MM.1S (cell line): Measurements from ENCODE around the gene PCDHA1.

ENCODE experiments used
- CTCF ChIP-seq: fragments of 300-600 bp; sonication (generic); IDR thresholded peaks from 2 replicates; pipeline ENCODE4 v1.5.1; 2016; ENCODE audit warnings: antibody characterized with exemption, low read length, mixed read lengths
- EZH2 ChIP-seq: fragments of 300-600 bp; sonication (generic); optimal IDR thresholded peaks from 2 replicates; pipeline ENCODE3; 2017; ENCODE audit warnings: low read depth, mild to moderate bottlenecking, antibody characterized with exemption, low read length, mixed read lengths
- EZH2phosphoT487 ChIP-seq: fragments of 300-600 bp; sonication (generic); IDR thresholded peaks from 2 replicates; pipeline ENCODE4 v1.6.1; 2018; ENCODE audit warnings: antibody characterized with exemption, low read length

GRCh38 chr5:140857177-140857986 is 71.4 kb downstream of the PCDHA1 start:
- no peak for TF ChIP-seq CTCF
- no peak for TF ChIP-seq EZH2
- no peak for TF ChIP-seq EZH2phosphoT487
